GM20000 (cell line): Measurements from ENCODE around the gene PRPF6.
"Not testable (repeated sequence)": the region's sequence is repeated elsewhere in the genome, so short reads cannot be mapped to it uniquely, and the experiment has no call there.

Source experiments
- DNase-seq: peaks from one replicate; pipeline ENCODE4 v3.0.0; 2012; ENCODE audit warnings: low spot score
- CTCF ChIP-seq: IDR thresholded peaks from 2 replicates; pipeline ENCODE4 v1.5.1; 2012; ENCODE audit warnings: mild to moderate bottlenecking, control low read depth; ENCODE audit errors: extremely low read depth, missing control alignments

Gene PRPF6

GRCh38 chr20:63958964-63959698 is 21.8 kb upstream of the PRPF6 start:
- DNase-seq, result no peak
- no peak for TF ChIP-seq CTCF

DNA sequence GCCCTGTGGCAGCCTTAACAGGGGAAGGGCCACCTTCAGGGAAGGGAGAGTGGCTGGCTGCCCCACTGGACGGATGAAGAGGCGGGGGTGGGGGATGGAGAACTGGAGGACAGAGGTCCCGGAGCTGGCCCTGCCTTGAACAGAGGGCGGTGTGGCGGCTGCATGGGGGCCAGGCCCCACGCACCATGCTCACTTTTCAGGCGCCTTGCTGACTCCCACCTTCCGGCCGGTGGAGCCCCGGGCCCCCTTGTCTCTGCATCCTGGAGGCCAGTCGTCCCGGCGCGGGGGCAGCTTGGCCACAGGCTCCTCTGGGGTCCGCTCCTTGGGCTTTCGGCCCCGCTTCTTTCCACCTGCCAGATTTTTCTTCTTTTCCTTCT is 21.2 kb upstream of the PRPF6 start:
- DNase-seq, result no peak
- TF ChIP-seq CTCF, result no peak

DNA sequence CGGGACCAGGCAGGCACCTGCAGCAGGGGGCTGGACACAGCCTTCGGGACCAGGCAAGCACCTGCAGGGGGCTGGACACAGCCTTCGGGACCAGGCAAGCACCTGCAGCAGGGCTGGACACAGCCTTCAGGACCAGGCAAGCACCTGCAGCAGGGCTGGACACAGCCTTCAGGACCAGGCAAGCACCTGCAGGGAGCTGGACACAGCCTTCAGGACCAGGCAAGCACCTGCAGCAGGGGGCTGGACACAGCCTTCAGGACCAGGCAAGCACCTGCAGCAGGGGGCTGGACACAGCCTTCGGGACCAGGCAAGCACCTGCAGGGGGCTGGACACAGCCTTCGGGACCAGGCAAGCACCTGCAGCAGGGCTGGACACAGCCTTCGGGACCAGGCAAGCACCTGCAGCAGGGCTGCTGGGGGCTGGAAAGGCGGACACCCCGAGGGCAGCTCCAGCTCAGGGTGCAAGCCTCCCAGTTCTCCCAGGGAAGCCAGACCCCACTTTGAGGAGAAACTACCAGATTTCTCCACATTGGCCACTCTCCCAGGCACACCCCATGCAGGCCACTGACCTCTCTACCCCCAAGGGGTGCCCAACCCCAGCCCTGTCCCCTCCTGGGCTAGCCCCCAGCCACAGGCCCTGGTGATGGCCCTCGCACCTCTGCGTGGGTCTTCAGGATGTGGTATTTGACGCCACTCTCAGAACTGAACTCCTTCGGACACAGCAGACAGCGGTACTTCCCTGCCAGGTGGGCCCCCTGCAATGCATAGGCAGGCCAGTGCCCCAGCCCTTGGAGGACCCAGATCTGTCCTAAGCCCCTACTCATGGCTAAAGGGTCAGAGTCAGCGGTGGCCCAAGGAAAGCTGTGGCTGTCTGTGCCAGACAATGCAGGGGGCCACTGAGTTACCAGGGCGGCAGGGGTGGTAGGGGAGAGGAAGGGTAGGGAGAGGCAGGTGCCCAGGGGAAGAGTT is 20.0 kb upstream of the PRPF6 start:
- not testable (repeated sequence) for DNase-seq

DNA sequence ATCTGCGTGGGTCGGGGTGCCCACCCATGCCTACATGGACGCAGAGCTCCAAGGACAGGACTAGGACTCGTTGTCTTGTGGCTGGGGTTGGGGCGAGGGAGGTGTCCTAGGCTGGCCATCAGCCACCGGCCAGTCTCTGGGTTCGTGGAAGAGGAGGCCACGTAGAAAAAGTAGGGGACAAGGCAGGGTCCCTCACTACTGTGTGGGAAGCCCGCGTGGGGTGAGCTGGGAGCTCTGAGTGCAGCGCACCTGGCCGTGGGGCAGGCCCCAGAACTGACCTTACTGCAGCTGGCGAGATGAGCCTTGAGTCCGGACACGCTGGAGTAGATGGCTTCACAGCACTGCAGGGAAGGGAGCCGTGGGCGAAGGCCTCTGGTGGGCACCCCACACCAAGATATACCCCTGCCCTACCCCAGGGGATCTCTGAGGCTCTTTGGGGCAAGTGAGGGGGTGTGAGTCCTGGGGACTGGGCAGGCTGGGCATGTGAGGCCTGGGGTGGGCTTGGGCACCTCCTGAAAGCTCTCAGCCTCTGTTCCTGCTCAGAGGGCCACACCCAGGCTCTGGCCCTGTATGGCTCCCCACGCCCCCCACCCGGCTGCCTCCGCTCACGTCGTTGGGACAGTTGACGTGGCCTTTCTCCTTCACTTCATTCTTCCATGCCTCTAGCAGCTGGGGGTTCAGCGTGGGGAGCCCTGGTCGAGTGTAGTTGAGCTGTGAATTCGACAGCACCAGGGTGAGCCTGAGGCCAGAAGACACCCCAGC is 19.1 kb upstream of the PRPF6 start:
- no peak for TF ChIP-seq CTCF
- no peak for DNase-seq

GRCh38 chr20:63962426-63963347 is 18.2 kb upstream of the PRPF6 start:
- DNase-seq, result no peak
- no peak for TF ChIP-seq CTCF

DNA sequence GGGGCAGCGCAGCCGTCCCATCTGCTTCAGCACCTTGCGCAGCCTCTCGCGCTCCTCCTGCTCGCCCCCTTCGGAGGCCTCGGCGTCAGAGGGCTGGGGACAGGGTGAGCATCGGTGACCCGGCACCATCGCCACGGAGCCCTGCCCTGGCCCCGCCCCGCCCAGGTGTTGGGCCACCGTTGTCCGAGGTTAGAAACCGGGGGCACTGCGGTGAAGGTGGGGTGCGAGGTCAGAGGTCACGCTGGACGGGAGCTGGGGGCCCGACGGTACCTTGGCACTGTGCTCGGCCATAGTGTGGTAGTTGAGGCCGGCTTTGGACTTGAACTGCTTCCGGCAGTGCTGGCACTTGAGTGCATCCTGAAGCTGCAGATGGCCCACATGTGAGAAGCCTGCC is 17.6 kb upstream of the PRPF6 start:
- DNase-seq, result no peak
- no peak for TF ChIP-seq CTCF

GRCh38 chr20:63963784-63964301 is 17.1 kb upstream of the PRPF6 start:
- TF ChIP-seq CTCF, result no peak
- no peak for DNase-seq
